Brain microvascular endothelial cell (primary cell): ENCODE data around the gene EFCAB9.

Experiments
- DNase-seq: peaks from one replicate; pipeline ENCODE4 v3.0.0-alpha.2; 2020
- H3K27ac ChIP-seq: fragments of 250-450 bp; sonication (Bioruptor Pico); 2 replicates; pipeline ENCODE4 v1.5.1; 2020; ENCODE audit warnings: mild to moderate bottlenecking, moderate library complexity
- H3K27me3 ChIP-seq: fragments of 250-450 bp; sonication (Bioruptor Pico); replicated peaks from 2 replicates; pipeline ENCODE4 v1.5.1; 2020; ENCODE audit warnings: mild to moderate bottlenecking
- H3K36me3 ChIP-seq: fragments of 250-450 bp; sonication (Bioruptor Pico); replicated peaks from 2 replicates; pipeline ENCODE4 v1.5.1; 2020; ENCODE audit warnings: mild to moderate bottlenecking
- H3K4me3 ChIP-seq: 2 replicates; pipeline ENCODE4 v1.5.1; 2011; ENCODE audit warnings: low read depth, mild to moderate bottlenecking, control low read depth, low read length, moderate library complexity
- CTCF ChIP-seq: IDR thresholded peaks from 2 replicates; pipeline ENCODE4 v1.5.1; 2011; ENCODE audit warnings: low read depth, mild to moderate bottlenecking, moderate library complexity, low read length, control low read depth, inconsistent platforms; ENCODE audit errors: missing control alignments
- in situ Hi-C: cut with HindIII; loops from 2 replicates; pipeline ENCODE4 v1.10.0; 2017; ENCODE audit warnings: low sequenced_read_pairs, low pct_ligation_motif_present

The EFCAB9 gene

GRCh38 chr5:172173564-172174153 lies 20.3 kb upstream of the EFCAB9 start:
- peak; percentile 93 for DNase-seq
- peaks cover 2% of the 10 kb centered on the region for H3K36me3 ChIP-seq
- no peaks in the 10 kb centered on the region for H3K27me3 ChIP-seq
- no peak for TF ChIP-seq CTCF
- in situ Hi-C loops = no loop called here
- no peak overlapping the region for H3K4me3 ChIP-seq
- peak overlapping the region; percentile 58 for H3K27ac ChIP-seq

- no peak for DNase-seq
- in situ Hi-C loops = no loop called here
- no peak overlapping the region for H3K27ac ChIP-seq
Measured at GRCh38 chr5:172175263-172175719, 18.7 kb upstream of the EFCAB9 start.

GRCh38 chr5:172177176-172177575 lies 16.8 kb upstream of the EFCAB9 start:
- in situ Hi-C loops = no loop called here
- TF ChIP-seq CTCF = no peak
- Histone ChIP-seq H3K27ac (no peak overlapping the region), H3K36me3 (peaks cover 2% of the 10 kb centered on the region), H3K4me3 (no peak overlapping the region), H3K27me3 (no peaks in the 10 kb centered on the region)
- DNase-seq = no peak

More at GRCh38 chr5:172175263-172175719, 18.7 kb upstream of the EFCAB9 start:
- TF ChIP-seq CTCF = no peak
- Histone ChIP-seq H3K4me3 (no peak overlapping the region), H3K36me3 (peaks cover 2% of the 10 kb centered on the region), H3K27me3 (no peaks in the 10 kb centered on the region)

- no peak for TF ChIP-seq CTCF
- no peaks in the 10 kb centered on the region for H3K36me3 ChIP-seq
- H3K27ac ChIP-seq = no peak overlapping the region
- in situ Hi-C loops = no loop called here
- no peak overlapping the region for H3K4me3 ChIP-seq
- no peaks in the 10 kb centered on the region for H3K27me3 ChIP-seq
- no peak for DNase-seq
Measured at GRCh38 chr5:172178301-172178987, 15.5 kb upstream of the EFCAB9 start.

GRCh38 chr5:172178991-172179989 lies 14.7 kb upstream of the EFCAB9 start:
- H3K4me3 ChIP-seq = peak overlapping the region; percentile 3
- in situ Hi-C loops = no loop called here
- no peak for TF ChIP-seq CTCF
- no peaks in the 10 kb centered on the region for H3K27me3 ChIP-seq
- peak overlapping the region; percentile 69 for H3K27ac ChIP-seq
- no peaks in the 10 kb centered on the region for H3K36me3 ChIP-seq
- peak; percentile 46 for DNase-seq
